ENCODE data around the gene UBE2I. TPM values are rescaled to one million over a fixed set of nuclear protein-coding genes. Genes with fewer than 3 reads are reported as not detected.
"Not testable (repeated sequence)": the region's sequence is repeated elsewhere in the genome, so short reads cannot be mapped to it uniquely, and the experiment has no call there.

UBE2I gene
- total and polyA plus RNA-seq, 2 of the 4 experiments (the other 2 are of a cell fraction): 30.8 to 140 TPM

DNA sequence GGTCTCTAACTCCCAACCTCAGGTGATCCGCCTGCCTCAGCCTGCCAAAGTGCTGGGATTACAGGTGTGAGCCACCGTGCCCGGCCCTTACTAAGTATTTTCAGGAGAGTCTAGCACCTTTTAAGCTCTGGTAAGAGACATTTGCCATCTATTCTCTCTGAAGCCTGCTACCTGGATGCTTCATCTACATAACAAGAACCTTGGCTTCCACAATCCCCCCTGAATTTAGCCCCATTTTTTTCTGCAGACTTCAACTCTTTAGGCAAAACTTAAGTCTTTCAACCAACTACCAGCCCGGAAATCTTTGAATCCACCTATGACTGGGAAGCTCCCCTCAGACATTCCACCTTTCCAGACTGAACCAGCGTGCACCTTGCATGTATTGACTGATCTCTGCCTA, 14.0 kb upstream of the UBE2I start:
- Histone ChIP-seq H4K91ac (ENCODE audit: insufficient read depth, low read depth, low read length) (no peak overlapping the region), H3K56ac (ENCODE audit: extremely low read depth, insufficient read depth, low read length) (no peak overlapping the region), H2BK120ac (ENCODE audit: low read depth, low read length) (no peak overlapping the region), H3K14ac (replicated peaks; ENCODE audit: low read depth, low read length) (no peak overlapping the region), H2BK15ac (ENCODE audit: low read depth, low read length) (no peak overlapping the region), H2AK9ac (replicated peaks; ENCODE audit: low read depth, low read length, poor library complexity) (no peak overlapping the region), H3K9ac (ENCODE audit: low read depth, low read length) (no peak overlapping the region), H3K9me1 (ENCODE audit: insufficient read depth, low read length) (peaks cover 3% of the 10 kb centered on the region; the same call in 1 of the 2 replicates), H2BK20ac (ENCODE audit: low read depth, low read length) (no peak overlapping the region), H2BK5ac (ENCODE audit: low read depth, low read length, poor library complexity, severe bottlenecking) (no peak overlapping the region), H4K20me1 (ENCODE audit: insufficient read depth, low read length) (no peaks in the 10 kb centered on the region), H3K79me1 (ENCODE audit: low read depth in 1 of 2, low read length in 2 of 2) (no peaks in the 10 kb centered on the region), H3K4me3 (ENCODE audit: insufficient read depth, low read depth, low read length) (no peak overlapping the region), H4K5ac (ENCODE audit: low read depth, low read length) (no peak overlapping the region), H3K23ac (ENCODE audit: low read depth, low read length) (no peak overlapping the region), H3K4me1 (ENCODE audit: control insufficient read depth, insufficient read depth, low read length) (peaks cover 5% of the 10 kb centered on the region; the same call in 1 of the 2 replicates), H3K36me3 (ENCODE audit: control insufficient read depth, insufficient read depth, low read length) (no peaks in the 10 kb centered on the region), H2AFZ (replicated peaks; ENCODE audit: low read length, poor library complexity) (no peak overlapping the region), H3K18ac (ENCODE audit: low read depth, low read length) (no peak overlapping the region), H3K4ac (ENCODE audit: low read depth, low read length) (no peak overlapping the region), H2AK5ac (ENCODE audit: low read depth, low read length) (no peak overlapping the region), H3K27me3 (ENCODE audit: control insufficient read depth, insufficient read depth, low read length) (peaks cover 28% of the 10 kb centered on the region), H3K27ac (ENCODE audit: insufficient read depth, low read length) (no peak overlapping the region), H3K9me3 (ENCODE audit: control insufficient read depth, insufficient read depth, low read length) (no peaks in the 10 kb centered on the region), H3K4me2 (ENCODE audit: low read depth, low read length) (no peak overlapping the region), H4K8ac (ENCODE audit: low read depth in 2 of 2, low read length in 2 of 2) (no peak overlapping the region)
- ATAC-seq (ENCODE audit: low read depth) (no peak), DNase-seq (no peak)
- ChIA-PET POLR2A (ENCODE audit: unreplicated experiment) (no interaction called here), CTCF (no interaction called here)
- no peak for TF ChIP-seq CEBPB (IDR thresholded peaks at IDR 0.05; ENCODE audit: low read depth, low read length)
- TF ChIP-seq RCOR1 (IDR thresholded peaks at IDR 0.05; ENCODE audit: insufficient replicate concordance, low read length): no peak
- no peak for TF ChIP-seq RAD21 (IDR thresholded peaks at IDR 0.05; ENCODE audit: low read length)
- TF ChIP-seq BHLHE40 (IDR thresholded peaks at IDR 0.05; ENCODE audit: low read depth, low read length): no peak
- no peak for TF ChIP-seq POLR2A (IDR thresholded peaks at IDR 0.05; ENCODE audit: low read depth, low read length)
- no peak for TF ChIP-seq MAFK (IDR thresholded peaks at IDR 0.05; ENCODE audit: low read depth, low read length)
- TF ChIP-seq SMC3 (IDR thresholded peaks at IDR 0.05; ENCODE audit: low read depth, low read length): no peak
- in situ Hi-C loops (cut with MboI; ENCODE audit: low sequenced_read_pairs): no loop called here
- dilution Hi-C loops (cut with HindIII; ENCODE audit: low sequenced_read_pairs, unreplicated experiment): no loop called here
- WGBS, 2 experiments (ENCODE audit: extremely low coverage in 2 of 2, insufficient read length in 1 of 2): 19% methylated on average over 3 of the region's 5 CpGs; no CpG with 5 or more reads in 1 of the 2 experiments
- BruUV-seq (replicated peaks): no TSS peak
- intact Hi-C loops (cut with micrococcal nuclease): no loop called here

- H3K56ac ChIP-seq (ENCODE audit: extremely low read depth, insufficient read depth, low read length); DNase-seq; CTCF ChIA-PET; H4K20me1 ChIP-seq (ENCODE audit: insufficient read depth, low read length); H3K9me1 ChIP-seq (ENCODE audit: insufficient read depth, low read length); H2AK9ac ChIP-seq (replicated peaks; ENCODE audit: low read depth, low read length, poor library complexity); dilution Hi-C loops (cut with HindIII; ENCODE audit: low sequenced_read_pairs, unreplicated experiment); ATAC-seq (ENCODE audit: low read depth); H3K9me3 ChIP-seq (ENCODE audit: control insufficient read depth, insufficient read depth, low read length); H2BK20ac ChIP-seq (ENCODE audit: low read depth, low read length); H4K91ac ChIP-seq (ENCODE audit: insufficient read depth, low read depth, low read length); H3K4me3 ChIP-seq (ENCODE audit: insufficient read depth, low read depth, low read length); H3K18ac ChIP-seq (ENCODE audit: low read depth, low read length); H3K14ac ChIP-seq (replicated peaks; ENCODE audit: low read depth, low read length); H3K79me1 ChIP-seq (ENCODE audit: low read depth in 1 of 2, low read length in 2 of 2); H3K4me1 ChIP-seq (ENCODE audit: control insufficient read depth, insufficient read depth, low read length); H4K8ac ChIP-seq (ENCODE audit: low read depth in 2 of 2, low read length in 2 of 2); H2BK5ac ChIP-seq (ENCODE audit: low read depth, low read length, poor library complexity, severe bottlenecking); POLR2A ChIA-PET (ENCODE audit: unreplicated experiment); BruUV-seq (replicated peaks); H3K36me3 ChIP-seq (ENCODE audit: control insufficient read depth, insufficient read depth, low read length); H3K27ac ChIP-seq (ENCODE audit: insufficient read depth, low read length); H2BK120ac ChIP-seq (ENCODE audit: low read depth, low read length); H2BK15ac ChIP-seq (ENCODE audit: low read depth, low read length); in situ Hi-C loops (cut with MboI; ENCODE audit: low sequenced_read_pairs); H3K4ac ChIP-seq (ENCODE audit: low read depth, low read length); intact Hi-C loops (cut with micrococcal nuclease); H3K23ac ChIP-seq (ENCODE audit: low read depth, low read length); H3K9ac ChIP-seq (ENCODE audit: low read depth, low read length); H4K5ac ChIP-seq (ENCODE audit: low read depth, low read length): not testable (repeated sequence)
- 40% methylated on average over 1 of the region's 8 CpGs; no CpG with 5 or more reads in 1 of the 2 experiments for WGBS, 2 experiments (ENCODE audit: extremely low coverage in 2 of 2, insufficient read length in 1 of 2)
- H2AFZ ChIP-seq (replicated peaks; ENCODE audit: low read length, poor library complexity): peak overlapping the region; percentile 83
- H3K27me3 ChIP-seq (ENCODE audit: control insufficient read depth, insufficient read depth, low read length): peaks cover 17% of the 10 kb centered on the region
- peak overlapping the region; percentile 53 for H3K4me2 ChIP-seq (ENCODE audit: low read depth, low read length)
- H2AK5ac ChIP-seq (ENCODE audit: low read depth, low read length): peak overlapping the region; percentile 28; the same call in 1 of the 2 replicates
These were observed 12.8 kb upstream of the UBE2I start for GRCh38 chr16:1296688-1297017.
